Measurements from ENCODE around the gene SWT1.
"Not testable (repeated sequence)": the region's sequence is repeated elsewhere in the genome, so short reads cannot be mapped to it uniquely, and the experiment has no call there.

The SWT1 gene

DNA sequence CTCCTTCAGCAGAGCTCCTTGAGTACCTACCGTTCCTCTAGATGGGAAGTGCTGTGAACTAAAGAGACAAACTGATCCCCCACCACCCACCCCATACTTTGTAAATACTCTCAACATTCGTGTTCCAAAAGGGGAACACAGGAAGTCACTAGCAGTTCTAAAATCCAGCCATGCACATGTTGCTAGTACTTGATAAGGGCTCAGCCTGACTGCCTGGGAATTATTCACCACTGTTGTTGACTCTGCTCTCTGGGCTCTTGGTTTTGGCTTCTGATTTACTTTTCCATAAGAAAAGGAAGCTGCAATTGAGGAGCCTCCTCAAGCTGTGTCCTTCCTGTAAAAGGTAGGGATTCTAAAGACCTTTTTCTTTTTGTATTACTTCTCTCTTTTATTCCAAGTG is 92.6 kb downstream of the SWT1 start:
- no peak for DNase-seq (ENCODE audit: low read depth, low spot score)

DNA sequence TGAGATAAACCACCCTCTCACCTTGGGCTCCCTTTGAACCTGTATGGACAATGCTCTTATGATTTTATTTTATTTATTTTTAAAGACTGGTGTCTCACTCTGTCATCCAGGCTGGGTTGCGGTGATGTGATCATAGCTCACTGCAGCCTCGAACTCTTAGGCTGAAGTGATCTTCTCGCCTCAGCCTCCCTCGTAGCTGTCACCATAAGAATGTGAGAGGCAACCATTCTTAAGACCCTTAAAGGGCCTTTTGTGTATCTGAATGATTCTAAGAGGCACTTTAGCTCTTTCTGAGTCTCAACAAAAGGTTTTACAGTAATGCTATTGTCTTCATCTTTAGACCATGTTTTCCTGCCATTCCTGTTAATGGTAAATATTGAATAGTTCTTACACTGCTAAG is 93.1 kb downstream of the SWT1 start:
- no peak for DNase-seq (ENCODE audit: low read depth, low spot score)

DNA sequence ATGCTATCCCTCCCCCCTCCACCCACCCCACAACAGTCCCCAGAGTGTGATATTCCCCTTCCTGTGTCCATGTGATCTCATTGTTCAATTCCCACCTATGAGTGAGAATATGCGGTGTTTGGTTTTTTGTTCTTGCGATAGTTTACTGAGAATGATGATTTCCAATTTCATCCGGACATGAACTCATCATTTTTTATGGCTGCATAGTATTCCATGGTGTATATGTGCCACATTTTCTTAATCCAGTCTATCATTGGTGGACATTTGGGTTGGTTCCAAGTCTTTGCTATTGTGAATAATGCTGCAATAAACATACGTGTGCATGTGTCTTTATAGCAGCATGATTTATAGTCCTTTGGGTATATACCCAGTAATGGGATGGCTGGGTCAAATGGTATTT is 95.0 kb downstream of the SWT1 start:
- DNase-seq (ENCODE audit: low read depth, low spot score) = not testable (repeated sequence)

DNA sequence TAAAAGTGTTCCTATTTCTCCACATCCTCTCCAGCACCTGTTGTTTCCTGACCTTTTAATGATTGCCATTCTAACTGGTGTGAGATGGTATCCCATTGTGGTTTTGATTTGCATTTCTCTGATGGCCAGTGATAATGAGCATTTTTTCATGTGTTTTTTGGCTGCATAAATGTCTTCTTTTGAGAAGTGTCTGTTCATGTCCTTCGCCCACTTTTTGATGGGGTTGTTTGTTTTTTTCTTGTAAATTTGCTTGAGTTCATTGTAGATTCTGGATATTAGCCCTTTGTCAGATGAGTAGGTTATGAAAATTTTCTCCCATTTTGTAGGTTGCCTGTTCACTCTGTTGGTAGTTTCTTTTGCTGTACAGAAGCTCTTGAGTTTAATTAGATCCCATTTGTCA is 95.4 kb downstream of the SWT1 start:
- not testable (repeated sequence) for DNase-seq (ENCODE audit: low read depth, low spot score)

DNA sequence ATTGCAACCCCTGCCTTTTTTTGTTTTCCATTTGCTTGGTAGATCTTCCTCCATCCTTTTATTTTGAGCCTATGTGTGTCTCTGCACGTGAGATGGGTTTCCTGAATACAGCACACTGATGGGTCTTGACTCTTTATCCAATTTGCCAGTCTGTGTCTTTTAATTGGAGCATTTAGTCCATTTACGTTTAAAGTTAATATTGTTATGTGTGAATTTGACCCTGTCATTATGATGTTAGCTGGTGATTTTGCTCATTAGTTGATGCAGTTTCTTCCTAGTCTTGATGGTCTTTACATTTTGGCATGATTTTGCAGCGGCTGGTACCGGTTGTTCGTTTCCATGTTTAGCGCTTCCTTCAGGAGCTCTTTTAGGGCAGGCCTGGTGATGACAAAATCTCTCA is 98.6 kb downstream of the SWT1 start:
- DNase-seq (ENCODE audit: low read depth, low spot score) = not testable (repeated sequence)

DNA sequence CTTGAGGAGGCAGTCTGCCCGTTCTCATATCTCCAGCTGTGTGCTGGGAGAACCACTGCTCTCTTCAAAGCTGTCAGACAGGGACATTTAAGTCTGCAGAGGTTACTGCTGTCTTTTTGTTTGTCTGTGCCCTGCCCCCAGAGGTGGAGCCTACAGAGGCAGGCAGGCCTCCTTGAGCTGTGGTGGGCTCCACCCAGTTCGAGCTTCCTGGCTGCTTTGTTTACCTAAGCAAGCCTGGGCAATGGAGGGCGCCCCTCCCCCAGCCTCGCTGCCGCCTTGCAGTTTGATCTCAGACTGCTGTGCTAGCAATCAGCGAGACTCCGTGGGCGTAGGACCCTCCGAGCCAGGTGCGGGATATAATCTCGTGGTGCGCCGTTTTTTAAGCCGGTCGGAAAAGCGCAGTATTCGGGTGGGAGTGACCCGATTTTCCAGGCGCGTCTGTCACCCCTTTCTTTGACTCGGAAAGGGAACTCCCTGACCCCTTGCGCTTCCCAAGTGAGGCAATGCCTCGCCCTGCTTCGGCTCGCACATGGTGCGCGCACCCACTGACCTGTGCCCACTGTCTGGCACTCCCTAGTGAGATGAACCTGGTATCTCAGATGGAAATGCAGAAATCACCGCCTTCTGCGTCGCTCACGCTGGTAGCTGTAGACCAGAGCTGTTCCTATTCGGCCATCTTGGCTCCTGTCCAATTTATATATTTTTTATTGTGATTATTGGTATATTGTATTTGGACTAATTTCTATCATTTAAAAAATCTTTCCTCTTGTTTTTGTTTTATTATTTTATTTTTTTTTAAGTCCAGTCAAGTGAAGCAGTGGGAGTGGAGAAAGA is 100.4 kb downstream of the SWT1 start:
- DNase-seq (ENCODE audit: low read depth, low spot score) = not testable (repeated sequence)

DNA sequence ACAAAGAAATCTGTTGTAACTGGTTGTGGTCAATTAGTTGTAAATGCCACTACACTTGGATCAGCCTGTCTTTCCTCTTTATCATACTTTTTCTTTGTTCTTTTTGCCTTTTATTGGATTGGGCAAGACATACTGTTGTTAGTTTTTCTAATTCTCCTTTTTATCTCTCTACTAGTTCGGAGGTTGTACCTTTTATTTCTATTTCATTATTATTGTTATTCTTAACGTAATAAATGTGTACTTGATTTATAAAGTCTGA is 100.9 kb downstream of the SWT1 start:
- no peak for DNase-seq (ENCODE audit: low read depth, low spot score)

DNA sequence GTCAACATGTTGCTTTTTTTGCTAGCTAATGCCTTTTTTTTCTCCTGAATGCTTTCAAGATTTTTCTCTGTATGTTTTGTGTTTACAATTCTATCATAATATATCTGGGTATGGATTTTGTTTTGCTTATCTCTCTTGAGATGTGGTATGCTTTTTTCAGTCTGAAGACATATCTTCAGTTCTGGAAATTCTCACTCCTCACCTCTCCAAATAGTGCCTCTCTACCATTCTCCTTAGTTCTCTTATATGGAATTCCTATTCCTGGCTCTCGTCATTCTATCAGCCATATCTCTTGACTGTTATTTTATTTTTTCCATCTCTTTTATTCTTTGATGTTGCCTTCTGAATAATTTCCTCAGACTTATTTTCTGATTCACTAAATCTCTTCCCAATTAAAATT is 101.7 kb downstream of the SWT1 start:
- DNase-seq (ENCODE audit: low read depth, low spot score) = no peak

DNA sequence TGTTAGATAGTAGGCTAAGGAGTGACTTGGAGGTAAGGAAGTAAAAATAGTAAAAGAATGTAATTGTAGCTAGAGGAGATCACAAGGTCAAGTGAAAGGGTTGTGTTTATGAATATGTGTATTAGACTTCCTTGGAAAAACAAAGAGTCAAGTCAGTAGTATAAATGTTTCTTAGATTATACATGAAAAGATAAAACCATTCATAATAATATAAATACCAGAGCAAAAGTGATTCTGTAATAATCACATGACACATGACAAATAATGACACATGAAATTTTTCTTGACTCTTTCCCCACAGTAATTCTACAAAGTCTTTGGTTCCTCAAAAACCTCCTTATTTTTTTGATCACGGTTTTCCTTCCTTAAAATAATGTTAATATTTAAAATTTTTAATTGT is 103.6 kb downstream of the SWT1 start:
- DNase-seq (ENCODE audit: low read depth, low spot score) = no peak

DNA sequence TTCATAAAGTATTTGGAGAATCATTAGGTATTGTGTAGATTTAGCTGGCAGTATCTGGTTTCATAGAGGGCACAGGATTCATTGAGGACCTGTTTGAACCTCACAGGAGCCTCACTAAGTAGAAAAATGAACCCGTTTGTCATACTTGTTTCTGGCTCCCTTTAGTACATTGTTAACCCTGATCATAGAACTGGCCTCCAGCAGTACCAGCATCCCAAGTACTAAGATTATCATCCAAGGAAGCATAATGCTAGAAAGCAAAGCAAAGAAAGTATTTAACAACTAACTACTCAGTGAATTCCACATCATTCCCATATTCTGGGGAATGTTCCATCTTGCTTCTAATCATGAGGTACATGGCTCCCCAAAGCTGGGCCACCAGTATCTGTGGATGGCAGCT is 105.2 kb downstream of the SWT1 start:
- DNase-seq (ENCODE audit: low read depth, low spot score) = no peak

DNA sequence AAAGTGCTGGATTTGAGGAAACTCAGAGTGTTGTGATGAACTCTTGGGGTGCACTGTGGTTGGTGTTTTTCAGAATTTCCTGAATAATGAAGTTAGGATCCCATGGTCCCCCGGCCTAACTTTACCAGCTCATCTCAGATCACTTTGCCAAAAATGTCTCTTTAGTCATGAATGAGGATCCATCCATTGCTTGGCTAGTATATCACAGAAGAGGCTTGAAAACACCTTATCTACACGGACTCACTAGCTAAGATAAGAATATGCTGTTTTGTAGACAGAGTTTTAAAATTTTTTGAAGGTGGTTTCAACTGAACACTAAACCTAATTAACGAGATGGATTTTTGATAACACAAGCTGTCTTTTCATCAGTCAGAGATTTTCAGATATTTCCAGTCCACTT is 106.3 kb downstream of the SWT1 start:
- no peak for DNase-seq (ENCODE audit: low read depth, low spot score)

DNA sequence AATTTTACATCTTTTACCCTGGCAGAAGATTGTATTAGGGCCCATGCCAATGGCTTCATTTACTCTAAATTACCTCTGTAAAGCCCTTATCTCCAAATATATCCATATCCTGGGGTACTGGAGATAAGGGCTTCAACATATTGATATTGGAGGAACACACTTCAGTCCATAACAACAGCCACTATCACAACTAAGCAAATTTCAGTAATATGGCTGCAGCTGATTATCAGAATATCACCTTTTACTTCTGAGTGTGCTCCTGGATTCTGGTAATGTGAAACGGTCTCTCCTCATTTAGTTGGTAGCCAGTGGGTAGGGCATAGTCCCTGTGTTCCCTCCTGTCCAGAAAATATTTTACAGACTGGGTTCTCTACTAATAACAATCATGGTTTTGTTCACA is 106.8 kb downstream of the SWT1 start:
- no peak for DNase-seq (ENCODE audit: low read depth, low spot score)

DNA sequence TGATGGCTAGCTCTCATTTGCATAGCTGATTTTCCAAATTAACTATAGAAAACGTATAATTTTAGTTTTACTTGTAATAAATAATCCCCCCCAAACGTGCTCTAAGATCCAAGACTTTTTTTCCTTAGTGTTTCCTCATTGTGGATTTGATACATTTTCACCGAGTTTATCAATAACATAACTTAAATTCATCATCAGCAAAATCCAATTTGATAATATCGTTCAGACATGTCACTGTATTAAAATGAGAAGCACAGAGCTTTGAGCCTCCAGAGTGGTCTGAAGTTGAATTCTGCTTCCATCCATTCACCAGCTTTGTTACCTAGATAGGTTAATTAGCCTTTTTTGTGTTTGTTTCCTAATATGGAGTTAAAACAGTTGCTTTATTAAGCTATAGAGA is 108.3 kb downstream of the SWT1 start:
- DNase-seq (ENCODE audit: low read depth, low spot score) = no peak

DNA sequence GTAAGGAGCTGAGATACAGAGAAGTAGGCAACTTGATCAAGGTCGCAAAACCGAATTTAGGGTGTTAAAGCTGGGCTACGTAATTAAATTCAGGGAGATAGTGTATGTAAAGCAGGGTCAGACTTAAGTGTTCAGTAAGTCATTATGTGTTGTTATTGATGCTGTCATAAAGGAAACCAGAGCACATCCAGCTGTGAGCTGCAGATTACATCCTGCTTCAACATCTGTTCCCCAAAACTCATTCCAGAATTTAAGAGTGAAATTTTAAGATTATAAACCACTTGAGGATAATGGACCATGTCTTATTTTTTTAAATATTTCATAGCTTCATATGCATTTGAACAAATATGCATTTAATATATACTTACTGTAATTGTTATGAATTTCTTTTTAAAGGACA is 110.3 kb downstream of the SWT1 start:
- DNase-seq (ENCODE audit: low read depth, low spot score) = no peak

DNA sequence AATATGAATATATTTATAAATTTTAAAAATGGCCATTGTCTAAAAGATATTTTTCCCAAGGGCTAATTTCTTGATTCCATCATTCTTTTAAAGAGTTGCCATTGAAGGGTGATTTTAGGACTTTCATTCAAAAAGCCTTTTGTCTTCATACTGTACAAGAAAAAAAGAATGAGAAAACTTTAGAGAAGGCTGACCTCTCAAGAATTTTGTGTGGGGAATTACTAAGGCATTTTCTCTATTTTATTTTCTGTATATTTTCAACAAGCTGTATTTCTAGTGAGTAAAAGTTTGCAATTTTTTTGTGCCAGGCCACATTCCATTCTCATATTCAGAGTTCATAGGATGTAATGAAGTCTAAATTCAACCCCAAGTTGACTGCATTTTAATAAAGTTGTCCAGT is 110.7 kb downstream of the SWT1 start:
- DNase-seq (ENCODE audit: low read depth, low spot score) = no peak

DNA sequence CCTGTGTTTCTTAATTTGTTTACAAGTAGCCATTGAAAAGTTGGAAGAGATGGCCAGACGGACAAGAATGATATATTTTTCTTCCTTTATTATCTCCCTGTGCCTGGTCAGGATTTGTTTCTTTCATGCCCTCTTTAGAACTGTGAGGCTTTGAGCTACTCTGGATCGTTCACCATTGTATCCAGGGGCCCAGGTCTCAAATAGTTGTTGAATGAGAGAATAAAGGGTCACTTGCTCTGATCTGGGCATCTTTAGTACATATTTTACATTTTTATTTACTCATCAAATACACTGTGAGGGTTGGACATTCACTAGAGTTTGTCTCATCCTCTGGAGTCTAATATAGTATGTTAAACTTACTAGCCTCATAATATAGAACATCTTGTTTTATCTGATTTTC is 111.4 kb downstream of the SWT1 start:
- no peak for DNase-seq (ENCODE audit: low read depth, low spot score)

DNA sequence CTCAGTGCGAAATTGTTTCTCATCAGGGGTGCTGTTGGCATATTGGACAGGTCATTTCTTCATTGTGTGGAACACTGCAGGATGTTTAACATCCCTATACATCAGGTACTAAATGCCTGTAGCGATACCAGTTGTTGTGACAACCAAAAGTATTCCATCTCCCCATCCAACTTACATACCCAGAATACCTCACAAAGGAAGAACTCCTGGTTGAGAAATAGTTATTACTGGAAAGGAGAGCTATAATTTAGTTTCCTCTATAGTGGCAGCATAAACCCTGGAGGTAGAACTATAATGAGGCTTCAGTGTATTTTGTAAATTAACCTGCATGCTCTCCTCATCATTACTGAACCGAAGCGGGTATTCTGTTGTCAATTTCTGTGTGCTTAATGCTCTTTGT is 115.0 kb downstream of the SWT1 start:
- no peak for DNase-seq (ENCODE audit: low read depth, low spot score)

DNA sequence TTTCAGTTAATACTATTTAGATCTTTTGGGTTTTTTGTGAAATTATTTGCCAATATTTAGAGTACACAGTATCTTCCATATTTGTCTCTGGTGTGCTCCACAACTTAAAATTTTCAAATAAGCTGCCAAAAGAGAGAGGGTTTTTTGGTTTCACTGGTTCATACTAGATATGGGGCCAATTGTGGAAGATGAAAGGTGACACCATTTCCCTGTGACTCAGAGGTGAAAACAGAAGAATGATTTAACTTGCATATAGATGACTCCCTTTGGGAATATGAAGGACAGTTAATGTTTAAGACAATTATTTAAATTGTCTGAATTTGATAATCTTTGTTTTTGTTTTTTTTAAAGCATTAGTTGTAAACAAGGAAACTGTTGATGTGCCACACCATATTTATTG is 122.6 kb downstream of the SWT1 start:
- no peak for DNase-seq (ENCODE audit: low read depth, low spot score)

DNA sequence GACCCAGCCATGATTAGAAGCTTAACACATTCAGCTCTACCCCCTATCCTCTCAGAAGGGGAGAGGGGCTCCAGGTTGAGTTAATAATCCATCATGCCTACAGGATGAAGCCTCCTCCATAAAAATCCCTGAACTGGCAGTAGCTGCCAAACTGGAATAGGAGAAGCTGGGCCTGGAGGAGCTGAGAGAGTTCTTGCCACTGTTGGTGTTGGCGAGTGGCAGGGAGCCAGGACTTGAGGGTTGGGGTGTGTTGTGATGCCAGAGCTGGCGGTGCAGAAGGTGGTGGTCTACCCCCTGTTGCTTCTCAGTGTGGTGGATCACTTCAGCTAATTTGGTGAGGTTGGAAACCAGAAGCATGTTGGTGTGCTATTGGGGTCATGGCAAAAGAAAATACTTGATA is 123.6 kb downstream of the SWT1 start:
- no peak for DNase-seq (ENCODE audit: low read depth, low spot score)

DNA sequence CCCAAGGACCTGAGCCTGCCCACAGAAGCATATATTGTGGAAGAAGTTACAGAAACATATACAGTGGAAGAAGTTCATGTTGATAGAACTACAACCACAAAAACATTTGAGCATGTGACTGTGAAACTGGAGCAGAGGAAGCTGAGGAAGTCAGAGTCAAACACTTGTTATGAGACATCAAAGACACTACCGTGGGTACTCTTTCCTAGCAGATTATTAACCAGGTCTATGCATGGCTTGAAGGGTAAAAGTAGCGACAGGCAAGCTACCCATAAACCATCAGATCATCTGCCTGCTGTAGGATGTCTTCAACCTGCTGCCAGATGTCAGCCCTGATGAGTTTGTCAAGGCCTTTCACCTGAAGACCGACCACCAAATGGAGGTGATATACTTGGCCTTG is 124.3 kb downstream of the SWT1 start:
- no peak for DNase-seq (ENCODE audit: low read depth, low spot score)

DNA sequence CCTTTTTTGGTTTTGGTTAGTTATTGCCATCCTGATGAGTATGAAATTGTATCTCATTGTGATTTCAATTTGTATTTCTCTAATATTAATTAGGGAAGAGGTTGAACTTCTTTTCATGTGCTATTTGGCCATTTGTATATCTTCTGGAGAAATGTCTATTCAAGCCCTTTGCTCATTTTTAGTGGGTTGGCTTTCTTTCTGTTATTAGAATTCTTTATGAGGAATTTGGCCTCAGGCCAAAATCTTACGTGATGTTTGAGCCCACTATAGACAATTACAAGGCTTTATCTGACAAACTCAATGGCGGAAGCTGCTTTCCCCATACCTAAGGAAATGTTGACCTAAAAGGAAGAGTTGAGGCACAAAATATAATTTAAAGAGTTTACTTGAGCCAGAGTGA is 127.1 kb downstream of the SWT1 start:
- no peak for DNase-seq (ENCODE audit: low read depth, low spot score)

DNA sequence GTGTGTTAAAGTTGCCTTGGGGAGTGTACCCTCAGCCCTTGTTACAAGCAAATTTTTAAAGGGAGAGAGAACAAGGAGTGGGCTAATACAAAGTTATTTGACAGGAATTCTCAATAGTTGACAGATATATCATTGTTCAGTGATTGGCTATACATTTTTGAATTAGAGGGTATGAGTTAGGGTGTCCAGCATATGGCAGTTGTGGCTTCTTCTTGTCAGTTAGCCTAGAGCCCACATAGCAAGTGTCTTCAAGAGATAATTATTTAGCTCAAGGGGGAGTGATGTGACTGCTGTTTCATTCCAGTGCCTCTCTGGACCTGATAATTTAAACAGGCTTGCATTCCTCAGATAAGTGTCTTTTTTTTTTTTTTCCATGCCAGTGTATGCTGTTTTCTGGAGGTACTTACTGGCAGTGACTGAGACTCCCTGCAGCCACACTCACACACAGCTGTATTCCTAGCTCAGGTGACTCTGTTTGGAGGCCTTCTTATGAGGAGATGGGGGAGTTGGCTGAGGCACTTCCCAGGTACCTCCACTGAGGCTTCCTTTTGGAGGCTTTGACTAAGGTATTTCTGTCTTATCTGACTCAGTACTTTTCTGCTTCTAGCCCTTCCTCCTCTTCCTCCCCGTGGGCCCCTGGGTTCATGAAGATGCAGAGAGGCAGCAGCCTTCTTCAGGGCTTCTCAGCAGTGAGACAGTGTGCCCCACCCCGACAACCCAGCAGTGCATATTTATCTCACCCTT is 127.7 kb downstream of the SWT1 start:
- no peak for DNase-seq (ENCODE audit: low read depth, low spot score)

DNA sequence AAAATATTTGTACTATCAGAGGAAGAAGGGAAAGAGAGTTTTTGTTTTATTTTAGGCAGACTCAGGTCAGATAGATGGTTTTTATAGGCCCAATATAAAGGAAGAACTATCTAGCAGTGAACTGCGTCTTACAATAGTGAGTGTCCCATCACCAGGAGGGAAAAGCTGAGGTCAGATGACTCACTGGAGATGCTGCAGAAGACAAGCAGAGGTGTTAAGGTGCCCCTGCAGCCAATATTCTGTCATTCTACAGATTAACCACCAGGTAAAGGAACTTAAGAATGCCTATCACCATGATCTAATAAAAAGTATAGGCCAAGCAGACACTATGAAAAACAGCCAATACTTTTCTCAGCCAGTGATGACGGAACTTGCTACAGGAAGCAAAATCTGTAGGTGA is 130.5 kb downstream of the SWT1 start:
- DNase-seq (ENCODE audit: low read depth, low spot score) = no peak

DNA sequence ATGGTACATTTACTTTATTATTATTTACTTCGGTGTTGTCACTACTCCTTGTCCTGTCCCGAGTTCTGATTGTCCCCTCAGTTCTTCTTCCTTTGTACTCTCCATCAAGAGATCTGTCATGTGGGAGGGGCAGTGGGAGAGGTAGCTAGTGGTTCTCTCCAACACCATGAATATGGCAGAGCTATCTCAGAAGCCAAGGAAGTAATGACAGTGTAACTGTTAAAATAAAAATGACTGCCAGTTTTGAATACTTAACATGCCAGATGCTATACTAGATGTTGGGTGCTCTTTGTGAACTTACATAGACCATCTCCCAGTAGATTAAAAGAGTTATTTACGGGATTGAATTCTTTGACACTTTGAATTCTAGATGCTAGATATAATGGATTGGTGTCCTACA is 131.5 kb downstream of the SWT1 start:
- DNase-seq (ENCODE audit: low read depth, low spot score) = no peak
